Activated T-cell treated with anti-CD3 and anti-CD28 coated beads for 48 hours (primary cell): ENCODE results near the gene HACD3.
"Not testable (repeated sequence)": the region's sequence is repeated elsewhere in the genome, so short reads cannot be mapped to it uniquely, and the experiment has no call there.

Experiments used
- DNase-seq: peaks from one replicate; pipeline ENCODE4 v3.0.0-alpha.2; 2020; ENCODE audit warnings: low read depth

Gene HACD3

GRCh38 chr15:65530318-65531111, at the start of gene HACD3:
TSS of gene HACD3 (plus strand) at chr15:65530463. CDS start at chr15:65530632, 169 bp downstream.
- peak; percentile 93 for DNase-seq

- no peak for DNase-seq
Observed at GRCh38 chr15:65484876-65485275, 45.4 kb upstream of the HACD3 start.

GRCh38 chr15:65494076-65494475, 36.2 kb upstream of the HACD3 start:
- no peak for DNase-seq

GRCh38 chr15:65509321-65509720, 20.9 kb upstream of the HACD3 start:
- DNase-seq, result no peak

- DNase-seq, result no peak
Observed at GRCh38 chr15:65512189-65512588, 18.1 kb upstream of the HACD3 start.

GRCh38 chr15:65512807-65513416, 17.4 kb upstream of the HACD3 start:
- DNase-seq, result no peak

- peak; percentile 95 for DNase-seq
Observed at GRCh38 chr15:65516997-65517865, 13.0 kb upstream of the HACD3 start, which contains the start of gene DPP8. TSS of gene DPP8 (minus strand) at chr15:65517689. CDS start at chr15:65512553, 5,136 bp downstream.

GRCh38 chr15:65517866-65518207, 12.4 kb upstream of the HACD3 start:
- DNase-seq, result no peak

GRCh38 chr15:65518633-65519285, 11.5 kb upstream of the HACD3 start:
- DNase-seq, result no peak

GRCh38 chr15:65521350-65521749, 8.9 kb upstream of the HACD3 start:
- no peak for DNase-seq

GRCh38 chr15:65524226-65524625, 6.0 kb upstream of the HACD3 start:
- no peak for DNase-seq

GRCh38 chr15:65525622-65526021, 4.6 kb upstream of the HACD3 start:
- no peak for DNase-seq

- DNase-seq, result no peak
Observed at GRCh38 chr15:65528461-65529060, 1.7 kb upstream of the HACD3 start.

GRCh38 chr15:65529762-65530317, 423 bp upstream of the HACD3 start:
- no peak for DNase-seq

- DNase-seq, result no peak
Observed at GRCh38 chr15:65532738-65533051, 2.4 kb downstream of the HACD3 start.

GRCh38 chr15:65533057-65533756, 2.9 kb downstream of the HACD3 start:
- DNase-seq, result no peak

- no peak for DNase-seq
Observed at GRCh38 chr15:65535192-65535591, 4.9 kb downstream of the HACD3 start.

- no peak for DNase-seq
Observed at GRCh38 chr15:65540314-65540713, 10.1 kb downstream of the HACD3 start.

- no peak for DNase-seq
Observed at GRCh38 chr15:65541231-65541820, 11.1 kb downstream of the HACD3 start.

- DNase-seq, result no peak
Observed at GRCh38 chr15:65547841-65548240, 17.6 kb downstream of the HACD3 start.

- not testable (repeated sequence) for DNase-seq
Observed at GRCh38 chr15:65549288-65549687, 19.0 kb downstream of the HACD3 start.
